HG03139 (cell line): ENCODE results near the gene CNFN.
"Not testable (repeated sequence)": the region's sequence is repeated elsewhere in the genome, so short reads cannot be mapped to it uniquely, and the experiment has no call there.

Experiments used
- ATAC-seq: cut with Tn5 transposase; IDR thresholded peaks from one replicate; pipeline ENCODE4 v1.9.1; 2021; ENCODE audit not compliant: unreplicated experiment

CNFN gene

GRCh38 chr19:42352301-42353259 is 37.5 kb downstream of the CNFN start:
- ATAC-seq: no peak

- no peak for ATAC-seq
These were observed 38.9 kb downstream of the CNFN start for GRCh38 chr19:42351079-42351735.

GRCh38 chr19:42350417-42350816 is 39.7 kb downstream of the CNFN start:
- ATAC-seq: no peak

- no peak for ATAC-seq
These were observed 40.6 kb downstream of the CNFN start for GRCh38 chr19:42349378-42350107.

GRCh38 chr19:42348211-42348610 is 41.9 kb downstream of the CNFN start:
- no peak for ATAC-seq

- ATAC-seq: no peak
These were observed 44.8 kb downstream of the CNFN start for GRCh38 chr19:42345191-42345812.

- ATAC-seq: no peak
These were observed 45.7 kb downstream of the CNFN start for GRCh38 chr19:42344336-42344893.

- no peak for ATAC-seq
These were observed 46.6 kb downstream of the CNFN start for GRCh38 chr19:42343344-42344110.

GRCh38 chr19:42339922-42340321 is 50.2 kb downstream of the CNFN start:
- not testable (repeated sequence) for ATAC-seq

GRCh38 chr19:42339126-42339860 is 50.8 kb downstream of the CNFN start:
- ATAC-seq: not testable (repeated sequence)
